ENCODE measurements around the gene RHBDD3.

The RHBDD3 gene

GRCh38 chr22:29302681-29303465 is 35.1 kb upstream of the RHBDD3 start:
- 85% methylated on average over 13 of the region's 13 CpGs for WGBS
- Histone ChIP-seq H3K9me3 (ENCODE audit: insufficient read depth, low read depth, low read length) (no peaks in the 10 kb centered on the region), H3K27ac (ENCODE audit: low read depth, low read length) (no peak overlapping the region), H3K36me3 (ENCODE audit: insufficient read depth, low read length) (peaks cover 32% of the 10 kb centered on the region), H3K4me1 (ENCODE audit: insufficient read depth, low read length) (0 out of 2 replicates have a peak, but pooled peaks cover 2% of the 10 kb centered on the region), H3K27me3 (ENCODE audit: insufficient read depth, low read length) (peaks cover 3% of the 10 kb centered on the region; the same call in 1 of the 2 replicates), H3K4me3 (ENCODE audit: low read length) (no peak overlapping the region), H3K9ac (ENCODE audit: low read depth, low read length) (no peak overlapping the region)

- H3K27me3 ChIP-seq (ENCODE audit: insufficient read depth, low read length): peaks cover under 1% of the 10 kb centered on the region; the same call in 1 of the 2 replicates
- no peaks in the 10 kb centered on the region for H3K9me3 ChIP-seq (ENCODE audit: insufficient read depth, low read depth, low read length)
- no peak overlapping the region for H3K27ac ChIP-seq (ENCODE audit: low read depth, low read length)
- H3K9ac ChIP-seq (ENCODE audit: low read depth, low read length): no peak overlapping the region
- WGBS: 88% methylated on average over 2 of the region's 2 CpGs
- H3K36me3 ChIP-seq (ENCODE audit: insufficient read depth, low read length): peaks cover 37% of the 10 kb centered on the region
- H3K4me3 ChIP-seq (ENCODE audit: low read length): no peak overlapping the region
- H3K4me1 ChIP-seq (ENCODE audit: insufficient read depth, low read length): 0 out of 2 replicates have a peak, but pooled peaks cover 2% of the 10 kb centered on the region
Observed at GRCh38 chr22:29302402-29302680, 34.6 kb upstream of the RHBDD3 start.

GRCh38 chr22:29301716-29302401 is 34.1 kb upstream of the RHBDD3 start:
- H3K9me3 ChIP-seq (ENCODE audit: insufficient read depth, low read depth, low read length): no peaks in the 10 kb centered on the region
- H3K27ac ChIP-seq (ENCODE audit: low read depth, low read length): no peak overlapping the region; the same call in 1 of the 2 replicates
- 0 out of 2 replicates have a peak, but pooled peaks cover 2% of the 10 kb centered on the region for H3K4me1 ChIP-seq (ENCODE audit: insufficient read depth, low read length)
- peaks cover 42% of the 10 kb centered on the region for H3K36me3 ChIP-seq (ENCODE audit: insufficient read depth, low read length)
- 90% methylated on average over 17 of the region's 17 CpGs for WGBS
- no peak overlapping the region for H3K9ac ChIP-seq (ENCODE audit: low read depth, low read length)
- no peak overlapping the region for H3K4me3 ChIP-seq (ENCODE audit: low read length)
- no peaks in the 10 kb centered on the region for H3K27me3 ChIP-seq (ENCODE audit: insufficient read depth, low read length)

- H3K4me3 ChIP-seq (ENCODE audit: low read length): no peak overlapping the region
- peaks cover 50% of the 10 kb centered on the region for H3K36me3 ChIP-seq (ENCODE audit: insufficient read depth, low read length)
- H3K4me1 ChIP-seq (ENCODE audit: insufficient read depth, low read length): 0 out of 2 replicates have a peak, but pooled peaks cover 2% of the 10 kb centered on the region
- WGBS: 87% methylated on average over 10 of the region's 10 CpGs
- no peaks in the 10 kb centered on the region for H3K9me3 ChIP-seq (ENCODE audit: insufficient read depth, low read depth, low read length)
- H3K27me3 ChIP-seq (ENCODE audit: insufficient read depth, low read length): no peaks in the 10 kb centered on the region
- H3K9ac ChIP-seq (ENCODE audit: low read depth, low read length): no peak overlapping the region
- H3K27ac ChIP-seq (ENCODE audit: low read depth, low read length): no peak overlapping the region; the same call in 1 of the 2 replicates
Observed at GRCh38 chr22:29300807-29301601, 33.2 kb upstream of the RHBDD3 start.

GRCh38 chr22:29300467-29300806 is 32.7 kb upstream of the RHBDD3 start:
- H3K9me3 ChIP-seq (ENCODE audit: insufficient read depth, low read depth, low read length): no peaks in the 10 kb centered on the region
- 94% methylated on average over 4 of the region's 4 CpGs for WGBS
- H3K27ac ChIP-seq (ENCODE audit: low read depth, low read length): no peak overlapping the region
- no peaks in the 10 kb centered on the region for H3K27me3 ChIP-seq (ENCODE audit: insufficient read depth, low read length)
- H3K36me3 ChIP-seq (ENCODE audit: insufficient read depth, low read length): peaks cover 56% of the 10 kb centered on the region
- no peaks in the 10 kb centered on the region for H3K4me1 ChIP-seq (ENCODE audit: insufficient read depth, low read length)
- H3K9ac ChIP-seq (ENCODE audit: low read depth, low read length): no peak overlapping the region
- H3K4me3 ChIP-seq (ENCODE audit: low read length): no peak overlapping the region

GRCh38 chr22:29299136-29299900 is 31.5 kb upstream of the RHBDD3 start:
- 96% methylated on average over 19 of the region's 19 CpGs for WGBS
- Histone ChIP-seq H3K27ac (ENCODE audit: low read depth, low read length) (no peak overlapping the region), H3K4me1 (ENCODE audit: insufficient read depth, low read length) (no peaks in the 10 kb centered on the region), H3K9ac (ENCODE audit: low read depth, low read length) (no peak overlapping the region), H3K4me3 (ENCODE audit: low read length) (no peak overlapping the region), H3K9me3 (ENCODE audit: insufficient read depth, low read depth, low read length) (no peaks in the 10 kb centered on the region), H3K36me3 (ENCODE audit: insufficient read depth, low read length) (peaks cover 67% of the 10 kb centered on the region), H3K27me3 (ENCODE audit: insufficient read depth, low read length) (no peaks in the 10 kb centered on the region)

GRCh38 chr22:29298641-29299040 is 30.9 kb upstream of the RHBDD3 start:
- Histone ChIP-seq H3K9me3 (ENCODE audit: insufficient read depth, low read depth, low read length) (no peaks in the 10 kb centered on the region), H3K4me3 (ENCODE audit: low read length) (no peak overlapping the region), H3K27ac (ENCODE audit: low read depth, low read length) (no peak overlapping the region), H3K36me3 (ENCODE audit: insufficient read depth, low read length) (peaks cover 73% of the 10 kb centered on the region), H3K27me3 (ENCODE audit: insufficient read depth, low read length) (no peaks in the 10 kb centered on the region), H3K4me1 (ENCODE audit: insufficient read depth, low read length) (no peaks in the 10 kb centered on the region), H3K9ac (ENCODE audit: low read depth, low read length) (no peak overlapping the region)
- WGBS: 93% methylated on average over 8 of the region's 8 CpGs

- Histone ChIP-seq H3K4me1 (ENCODE audit: insufficient read depth, low read length) (no peaks in the 10 kb centered on the region), H3K4me3 (ENCODE audit: low read length) (no peak overlapping the region), H3K27ac (ENCODE audit: low read depth, low read length) (no peak overlapping the region), H3K9ac (ENCODE audit: low read depth, low read length) (no peak overlapping the region), H3K9me3 (ENCODE audit: insufficient read depth, low read depth, low read length) (no peaks in the 10 kb centered on the region), H3K27me3 (ENCODE audit: insufficient read depth, low read length) (no peaks in the 10 kb centered on the region), H3K36me3 (ENCODE audit: insufficient read depth, low read length) (peaks cover 99% of the 10 kb centered on the region)
Observed at GRCh38 chr22:29292379-29292778, 24.6 kb upstream of the RHBDD3 start.

GRCh38 chr22:29291215-29291614 is 23.4 kb upstream of the RHBDD3 start:
- Histone ChIP-seq H3K9ac (ENCODE audit: low read depth, low read length) (no peak overlapping the region), H3K36me3 (ENCODE audit: insufficient read depth, low read length) (peaks cover 99% of the 10 kb centered on the region), H3K4me1 (ENCODE audit: insufficient read depth, low read length) (no peaks in the 10 kb centered on the region), H3K4me3 (ENCODE audit: low read length) (no peak overlapping the region), H3K27me3 (ENCODE audit: insufficient read depth, low read length) (no peaks in the 10 kb centered on the region), H3K27ac (ENCODE audit: low read depth, low read length) (no peak overlapping the region), H3K9me3 (ENCODE audit: insufficient read depth, low read depth, low read length) (no peaks in the 10 kb centered on the region)
- 95% methylated on average over 6 of the region's 7 CpGs for WGBS

GRCh38 chr22:29290061-29290460 is 22.3 kb upstream of the RHBDD3 start:
- Histone ChIP-seq H3K4me3 (ENCODE audit: low read length) (no peak overlapping the region), H3K9me3 (ENCODE audit: insufficient read depth, low read depth, low read length) (no peaks in the 10 kb centered on the region), H3K27ac (ENCODE audit: low read depth, low read length) (no peak overlapping the region), H3K4me1 (ENCODE audit: insufficient read depth, low read length) (no peaks in the 10 kb centered on the region), H3K9ac (ENCODE audit: low read depth, low read length) (no peak overlapping the region), H3K27me3 (ENCODE audit: insufficient read depth, low read length) (no peaks in the 10 kb centered on the region), H3K36me3 (ENCODE audit: insufficient read depth, low read length) (peaks cover 98% of the 10 kb centered on the region)
- 98% methylated on average over 5 of the region's 5 CpGs for WGBS

Measured in HUES64 (cell line).